ENCODE measurements around the gene FAM222B. TPM values are rescaled to one million over a fixed set of nuclear protein-coding genes. Genes with fewer than 3 reads are reported as not detected.
A peak's percentile ranks its signal among the peaks of the same experiment; 100 is the strongest.

The FAM222B gene
- total RNA-seq, 4 donors from 2014 or later, result 23.2 to 41.0 (median 32.9) TPM

- Histone ChIP-seq H3K9me3 (no peaks in the 10 kb centered on the region), H3K27ac (no peak overlapping the region), H3K36me3 (no peaks in the 10 kb centered on the region), H3K27me3 (no peaks in the 10 kb centered on the region), H3K4me3 (no peak overlapping the region), H3K4me1 (peaks cover 0 to 3% (median 0%) of the 10 kb centered on the region in 4 donors)
- in situ Hi-C loops (cut with MboI; ENCODE audit: low pct_ligation_motif_present in 1 of 4, low pct_unique_long_range_greater_than_20kb in 1 of 4, low sequenced_read_pairs in 3 of 4), result no loop called here
- intact Hi-C loops (cut with DNase I; ENCODE audit: low total_unique reads), result no loop called here
- no peak for TF ChIP-seq CTCF (IDR thresholded peaks at IDR 0.05)
- no peak for TF ChIP-seq POLR2A (IDR thresholded peaks at IDR 0.05)
- TF ChIP-seq POLR2AphosphoS5 (IDR thresholded peaks at IDR 0.05), result no peak
- TF ChIP-seq EP300 (IDR thresholded peaks at IDR 0.05; ENCODE audit: low read depth), result no peak
- WGBS, 2 donors (ENCODE audit: low coverage in 1 of 2), result 77% methylated on average over 5 of the region's 5 CpGs; no CpG with 5 or more reads in 1 of the 2 donors
- no peak for DNase-seq
Measured at GRCh38 chr17:28735242-28735722, 107.3 kb downstream of the FAM222B start.

GRCh38 chr17:28734712-28735241, 107.8 kb downstream of the FAM222B start:
- in situ Hi-C loops (cut with MboI; ENCODE audit: low pct_ligation_motif_present in 1 of 4, low pct_unique_long_range_greater_than_20kb in 1 of 4, low sequenced_read_pairs in 3 of 4), result no loop called here
- H3K9me3 ChIP-seq, result no peaks in the 10 kb centered on the region

GRCh38 chr17:28733346-28733745, 109.2 kb downstream of the FAM222B start:
- no peaks in the 10 kb centered on the region for H3K36me3 ChIP-seq
- DNase-seq, result no peak
- TF ChIP-seq EP300 (IDR thresholded peaks at IDR 0.05; ENCODE audit: low read depth), result no peak
- no peak for TF ChIP-seq CTCF (IDR thresholded peaks at IDR 0.05)
- no peak for TF ChIP-seq POLR2AphosphoS5 (IDR thresholded peaks at IDR 0.05)
- TF ChIP-seq POLR2A (IDR thresholded peaks at IDR 0.05), result no peak
- H3K4me3 ChIP-seq, result no peak overlapping the region
- H3K9me3 ChIP-seq, result no peaks in the 10 kb centered on the region
- in situ Hi-C loops (cut with MboI; ENCODE audit: low pct_ligation_motif_present in 1 of 4, low pct_unique_long_range_greater_than_20kb in 1 of 4, low sequenced_read_pairs in 3 of 4) (no loop called here), intact Hi-C loops (cut with DNase I; ENCODE audit: low total_unique reads) (no loop called here)
- no peak overlapping the region for H3K27ac ChIP-seq
- WGBS, 2 donors (ENCODE audit: low coverage in 1 of 2), result 83 to 85% methylated on average over 1 of the region's 1 CpG
- no peaks in the 10 kb centered on the region for H3K27me3 ChIP-seq
- H3K4me1 ChIP-seq, result peaks cover 0 to 14% (median 8%) of the 10 kb centered on the region in 4 donors

More at GRCh38 chr17:28734712-28735241, 107.8 kb downstream of the FAM222B start:
- peaks cover 0 to 6% (median under 1%) of the 10 kb centered on the region in 4 donors for H3K4me1 ChIP-seq
- TF ChIP-seq POLR2AphosphoS5 (IDR thresholded peaks at IDR 0.05), result no peak
- no peak for TF ChIP-seq CTCF (IDR thresholded peaks at IDR 0.05)
- no peak for TF ChIP-seq EP300 (IDR thresholded peaks at IDR 0.05; ENCODE audit: low read depth)
- no peak for TF ChIP-seq POLR2A (IDR thresholded peaks at IDR 0.05)
- WGBS, 2 donors (ENCODE audit: low coverage in 1 of 2), result 91 to 94% methylated on average over 3 to 10 of the region's 10 CpGs
- no peaks in the 10 kb centered on the region for H3K27me3 ChIP-seq
- H3K27ac ChIP-seq, result no peak overlapping the region
- DNase-seq, result no peak
- intact Hi-C loops (cut with DNase I; ENCODE audit: low total_unique reads), result no loop called here
- no peaks in the 10 kb centered on the region for H3K36me3 ChIP-seq
- H3K4me3 ChIP-seq, result no peak overlapping the region

- no peaks in the 10 kb centered on the region for H3K27me3 ChIP-seq
- in situ Hi-C loops (cut with MboI; ENCODE audit: low pct_ligation_motif_present in 1 of 4, low pct_unique_long_range_greater_than_20kb in 1 of 4, low sequenced_read_pairs in 3 of 4), result no loop called here
- TF ChIP-seq POLR2A (IDR thresholded peaks at IDR 0.05), result no peak
- TF ChIP-seq CTCF (IDR thresholded peaks at IDR 0.05), result no peak
- no peak for TF ChIP-seq EP300 (IDR thresholded peaks at IDR 0.05; ENCODE audit: low read depth)
- no peak for TF ChIP-seq POLR2AphosphoS5 (IDR thresholded peaks at IDR 0.05)
- no peaks in the 10 kb centered on the region for H3K9me3 ChIP-seq
- no peak for DNase-seq
- H3K4me3 ChIP-seq, result peak overlapping the region in 1 of 4 donors; percentile 77
- 40 to 42% methylated on average over 11 of the region's 11 CpGs for WGBS, 2 donors (ENCODE audit: low coverage in 1 of 2)
- intact Hi-C loops (cut with DNase I; ENCODE audit: low total_unique reads), result loop anchor here (10.0 kb wide), 2 partner anchors 225 to 385 kb away; partner anchors contain the start of gene PHF12
- H3K4me1 ChIP-seq, result peaks cover 14 to 39% (median 31%) of the 10 kb centered on the region in 4 donors
- H3K36me3 ChIP-seq, result no peaks in the 10 kb centered on the region
- peak overlapping the region; percentile 97 to 98 (median 97) for H3K27ac ChIP-seq
Measured at GRCh38 chr17:28729950-28730330, 112.7 kb downstream of the FAM222B start.
